Breast epithelium (tissue), 3 donors: Measurements from ENCODE around the gene NOTCH2NLA.
"Not testable (repeated sequence)": the region's sequence is repeated elsewhere in the genome, so short reads cannot be mapped to it uniquely, and the experiment has no call there.

Source experiments
- CTCF ChIP-seq, 3 donors: fragments of 450-650 bp; IDR thresholded peaks; one replicate each; pipeline ENCODE4 v1.5.1; 2016 to 2017; ENCODE audit warnings: antibody characterized with exemption in 3 of 3, mild to moderate bottlenecking in 3 of 3, moderate library complexity in 3 of 3
- POLR2A ChIP-seq: fragments of 450-650 bp; IDR thresholded peaks from one replicate; pipeline ENCODE4 v1.6.1; 2016; ENCODE audit warnings: antibody characterized with exemption, mild to moderate bottlenecking, moderate library complexity
- POLR2AphosphoS5 ChIP-seq, 3 donors: sonication (generic); formaldehyde crosslinking; IDR thresholded peaks; one replicate each; pipeline ENCODE4 v1.6.1; 2017; ENCODE audit warnings: antibody characterized with exemption in 3 of 3

GRCh38 chr1:146167273-146167672, 61.5 kb downstream of the NOTCH2NLA start:
- not testable (repeated sequence) for TF ChIP-seq CTCF (IDR thresholded peaks at IDR 0.05); POLR2AphosphoS5 (IDR thresholded peaks at IDR 0.05); POLR2A
